GM12892 (cell line): ENCODE results near the gene PVRIG.
"Not testable (repeated sequence)": the region's sequence is repeated elsewhere in the genome, so short reads cannot be mapped to it uniquely, and the experiment has no call there.

ENCODE experiments used
- POLR2A ChIP-seq: IDR thresholded peaks from 2 replicates; pipeline ENCODE4 v1.6.1; 2011; ENCODE audit warnings: low read depth, low read length, control low read depth
- POLR2AphosphoS5 ChIP-seq: IDR thresholded peaks from 2 replicates; pipeline ENCODE4 v1.6.1; 2011; ENCODE audit warnings: low read depth, low read length, control low read depth
- TAF1 ChIP-seq: IDR thresholded peaks from 2 replicates; pipeline ENCODE4 v1.6.1; 2011; ENCODE audit warnings: low read depth, mild to moderate bottlenecking, control low read depth, low read length, borderline replicate concordance

- not testable (repeated sequence) for TF ChIP-seq POLR2AphosphoS5, TAF1, POLR2A
Measured at GRCh38 chr7:100243385-100243784, 23.6 kb downstream of the PVRIG start.
